ENCODE measurements around the gene LHX2. TPM values are rescaled to one million over a fixed set of nuclear protein-coding genes. Genes with fewer than 3 reads are reported as not detected.

Gene LHX2
- total RNA-seq, 1 experiment from 2014 or later = not detected

DNA sequence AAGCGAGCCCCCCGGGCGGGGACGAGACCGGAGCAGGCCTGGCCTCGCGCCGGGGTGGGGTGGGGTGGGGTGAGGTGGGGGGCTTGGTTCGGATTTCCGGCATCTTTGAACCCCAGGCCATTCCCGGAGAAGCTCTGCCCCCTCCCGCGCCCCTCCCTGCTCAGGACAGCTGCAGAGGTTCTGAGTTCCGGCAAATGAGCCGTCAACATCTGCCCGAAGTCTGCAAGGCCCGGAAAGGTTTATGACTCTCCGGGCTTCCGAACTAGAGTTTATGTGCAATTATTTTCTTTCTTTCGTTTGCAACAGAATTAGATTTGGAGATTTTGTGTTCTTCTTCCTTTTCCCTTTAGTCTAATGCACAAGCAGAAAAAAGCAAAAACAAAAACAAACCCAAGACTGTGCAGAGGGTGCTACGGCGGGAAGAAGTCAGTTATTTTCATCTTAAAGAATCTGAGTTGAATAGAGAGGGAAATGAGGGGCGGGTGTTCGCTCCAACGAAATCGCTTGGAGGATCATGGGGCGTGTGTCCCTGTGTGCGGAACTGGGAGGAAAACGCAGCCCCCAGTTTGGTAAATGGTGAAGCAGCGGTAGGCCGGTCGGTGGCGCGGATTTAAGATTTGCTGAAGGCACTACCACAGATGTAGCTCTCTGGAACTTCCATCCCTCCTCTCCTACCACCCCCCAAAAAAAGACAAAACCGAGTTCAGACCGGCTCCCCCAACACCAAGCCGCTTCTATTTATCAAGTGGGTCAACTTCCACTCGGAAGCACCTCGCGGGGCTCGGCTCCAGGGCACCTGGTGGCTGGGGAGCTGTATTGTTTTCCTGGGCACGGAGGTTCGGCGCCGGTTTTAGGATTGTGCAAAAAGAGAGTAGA is 4.8 kb downstream of the LHX2 start:
- Histone ChIP-seq H2BK5ac (ENCODE audit: insufficient read length, low read length) (no peak overlapping the region), H3K9me3 (ENCODE audit: control insufficient read depth, low read depth, low read length) (no peaks in the 10 kb centered on the region), H4K20me1 (ENCODE audit: control insufficient read depth, insufficient read depth, insufficient read length) (peaks cover 3% of the 10 kb centered on the region), H3K9ac (ENCODE audit: extremely low read depth, insufficient read length, low read length) (no peak overlapping the region), H4K5ac (ENCODE audit: insufficient read length, low read depth, low read length) (no peak overlapping the region), H3K4me2 (ENCODE audit: insufficient read depth, insufficient read length, low read length) (peak overlapping the region; percentile 68), H2BK15ac (ENCODE audit: low read depth, low read length) (no peak overlapping the region), H3K14ac (ENCODE audit: insufficient read depth, low read length) (no peak overlapping the region; the same call in 1 of the 2 replicates), H3K27me3 (ENCODE audit: insufficient read depth, low read length) (peaks cover 76% of the 10 kb centered on the region), H3K18ac (ENCODE audit: insufficient read length, low read depth, low read length) (no peak overlapping the region), H2BK12ac (ENCODE audit: insufficient read length, low read depth, low read length) (no peak overlapping the region), H2BK120ac (ENCODE audit: low read depth, low read length, poor library complexity, severe bottlenecking) (no peak overlapping the region), H4K91ac (ENCODE audit: insufficient read length, low read depth, low read length) (no peak overlapping the region), H2AK5ac (ENCODE audit: insufficient read length, low read length) (no peak overlapping the region), H3K79me2 (ENCODE audit: insufficient read depth, low read length) (no peaks in the 10 kb centered on the region), H4K8ac (replicated peaks; ENCODE audit: insufficient read length, low read depth, low read length) (no peak overlapping the region), H2AFZ (ENCODE audit: low read length) (no peak overlapping the region), H3K23me2 (ENCODE audit: insufficient read length, low read depth, low read length, poor library complexity, severe bottlenecking) (peaks cover 12% of the 10 kb centered on the region), H3K79me1 (ENCODE audit: insufficient read depth, low read depth, low read length, poor library complexity, severe bottlenecking) (no peaks in the 10 kb centered on the region), H2BK20ac (ENCODE audit: low read depth, low read length, poor library complexity, severe bottlenecking) (no peak overlapping the region), H3K4me1 (ENCODE audit: insufficient read depth, low read length) (no peaks in the 10 kb centered on the region), H3K27ac (ENCODE audit: insufficient read length, low read depth, low read length) (no peak overlapping the region), H3K23ac (ENCODE audit: insufficient read length, low read depth, low read length) (no peak overlapping the region), H3T11ph (ENCODE audit: low read length) (no peak overlapping the region), H3K56ac (ENCODE audit: insufficient read length, low read depth, low read length) (no peak overlapping the region), H3K4ac (ENCODE audit: low read depth, low read length) (no peak overlapping the region)
- peaks cover 97% of the 10 kb centered on the region for H3K27me3 Mint-ChIP-seq (ENCODE audit: low read depth)
- H3K36me3 Mint-ChIP-seq (ENCODE audit: insufficient read depth in 1 of 3, low read depth in 3 of 3) = peaks cover 0 to 2% (median 0%) of the 10 kb centered on the region in 3 experiments; a peak in 4 of 7 replicates
- TF ChIP-seq, protein P1, sequence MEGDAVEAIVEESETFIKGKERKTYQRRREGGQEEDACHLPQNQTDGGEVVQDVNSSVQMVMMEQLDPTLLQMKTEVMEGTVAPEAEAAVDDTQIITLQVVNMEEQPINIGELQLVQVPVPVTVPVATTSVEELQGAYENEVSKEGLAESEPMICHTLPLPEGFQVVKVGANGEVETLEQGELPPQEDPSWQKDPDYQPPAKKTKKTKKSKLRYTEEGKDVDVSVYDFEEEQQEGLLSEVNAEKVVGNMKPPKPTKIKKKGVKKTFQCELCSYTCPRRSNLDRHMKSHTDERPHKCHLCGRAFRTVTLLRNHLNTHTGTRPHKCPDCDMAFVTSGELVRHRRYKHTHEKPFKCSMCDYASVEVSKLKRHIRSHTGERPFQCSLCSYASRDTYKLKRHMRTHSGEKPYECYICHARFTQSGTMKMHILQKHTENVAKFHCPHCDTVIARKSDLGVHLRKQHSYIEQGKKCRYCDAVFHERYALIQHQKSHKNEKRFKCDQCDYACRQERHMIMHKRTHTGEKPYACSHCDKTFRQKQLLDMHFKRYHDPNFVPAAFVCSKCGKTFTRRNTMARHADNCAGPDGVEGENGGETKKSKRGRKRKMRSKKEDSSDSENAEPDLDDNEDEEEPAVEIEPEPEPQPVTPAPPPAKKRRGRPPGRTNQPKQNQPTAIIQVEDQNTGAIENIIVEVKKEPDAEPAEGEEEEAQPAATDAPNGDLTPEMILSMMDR (conservative IDR thresholded peaks at IDR 0.05) = 0 out of 3 replicates have a peak, but pooled peaks have one; percentile 17
- WGBS (ENCODE audit: extremely low coverage, insufficient read length, low lambda C conversion rate) = no CpG with 5 or more reads among the region's 45 CpGs
- H3K9me3 Mint-ChIP-seq = peaks cover 0 to 2% of the 10 kb centered on the region in 2 experiments; a peak in 2 of 5 replicates
- DNase-seq = peak; percentile 42
- peaks cover 32 to 57% of the 10 kb centered on the region in 2 experiments for H3K4me1 Mint-ChIP-seq
- H3K27ac Mint-ChIP-seq = no peak overlapping the region
- peak overlapping the region; percentile 38 to 77; a peak in 4 of 5 replicates for H3K4me3 Mint-ChIP-seq

All from H9 (cell line).